ENCODE measurements around the gene ALOX12.

Gene ALOX12

DNA sequence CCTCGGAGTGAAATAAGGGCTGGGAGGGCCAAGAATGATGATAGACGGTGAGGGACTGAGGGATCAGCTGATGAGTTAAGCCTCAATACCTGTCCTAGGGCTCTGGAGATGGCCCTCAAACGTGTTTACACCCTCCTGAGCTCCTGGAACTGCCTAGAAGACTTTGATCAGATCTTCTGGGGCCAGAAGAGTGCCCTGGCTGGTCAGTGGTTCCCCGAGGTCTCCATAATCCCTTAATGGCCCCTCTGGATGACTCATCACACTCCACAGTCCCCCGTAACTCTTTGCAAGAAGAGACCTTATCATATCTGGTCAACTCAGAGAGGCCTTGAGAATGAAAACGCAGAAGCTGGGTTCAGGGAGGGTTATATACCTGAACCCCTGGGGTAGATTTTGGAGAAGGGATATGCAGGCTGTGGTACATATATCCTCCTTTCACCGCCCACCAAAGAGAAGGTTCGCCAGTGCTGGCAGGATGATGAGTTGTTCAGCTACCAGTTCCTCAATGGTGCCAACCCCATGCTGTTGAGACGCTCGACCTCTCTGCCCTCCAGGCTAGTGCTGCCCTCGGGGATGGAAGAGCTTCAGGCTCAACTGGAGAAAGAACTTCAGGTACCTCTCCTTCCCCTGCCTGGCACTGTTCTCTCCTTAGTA lies 3.1 kb downstream of the ALOX12 start:
- Histone ChIP-seq H3K4me2 (no peak overlapping the region), H3K27ac (no peak overlapping the region), H3K4me1 (peaks cover 14% of the 10 kb centered on the region), H3K27me3 (no peaks in the 10 kb centered on the region), H3K36me3 (peaks cover 86% of the 10 kb centered on the region), H3K9me3 (no peaks in the 10 kb centered on the region), H3K9ac (no peak overlapping the region), H4K20me1 (peaks cover 24% of the 10 kb centered on the region), H3K4me3 (no peak overlapping the region)
- TF ChIP-seq Cebpa-rat (IDR thresholded peaks at IDR 0.05): no peak

DNA sequence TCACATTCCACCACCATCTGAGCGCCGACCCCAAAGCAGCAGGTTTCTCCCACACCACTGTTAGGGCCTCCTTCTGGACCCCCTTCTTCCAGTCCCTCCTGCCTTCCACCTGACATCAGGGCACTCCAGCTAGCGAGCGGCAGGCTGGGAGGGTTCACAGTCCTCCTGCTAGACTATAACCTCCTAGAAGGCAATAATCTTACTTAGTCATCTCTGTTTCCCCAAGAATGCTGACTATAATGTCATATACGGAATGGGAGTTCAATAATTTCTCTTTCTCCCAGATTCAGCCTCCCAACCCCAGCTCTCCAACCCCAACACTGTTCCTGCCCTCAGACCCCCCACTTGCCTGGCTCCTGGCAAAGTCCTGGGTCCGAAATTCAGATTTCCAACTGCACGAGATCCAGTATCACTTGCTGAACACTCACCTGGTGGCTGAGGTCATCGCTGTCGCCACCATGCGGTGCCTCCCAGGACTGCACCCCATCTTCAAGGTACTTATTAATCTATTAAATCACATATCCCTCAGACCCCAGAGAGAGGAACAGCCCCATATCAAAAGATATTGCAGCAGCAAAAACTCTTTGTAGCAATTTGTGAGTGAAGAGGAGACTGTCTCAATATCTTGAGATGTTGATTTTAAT lies 5.6 kb downstream of the ALOX12 start:
- Histone ChIP-seq H3K36me3 (peaks cover 72% of the 10 kb centered on the region), H3K9ac (no peak overlapping the region), H3K4me1 (no peaks in the 10 kb centered on the region), H3K27ac (no peak overlapping the region), H3K4me3 (no peak overlapping the region), H3K27me3 (no peaks in the 10 kb centered on the region), H3K9me3 (no peaks in the 10 kb centered on the region), H3K4me2 (no peak overlapping the region), H4K20me1 (peaks cover 42% of the 10 kb centered on the region)
- no peak for TF ChIP-seq Cebpa-rat (IDR thresholded peaks at IDR 0.05)

DNA sequence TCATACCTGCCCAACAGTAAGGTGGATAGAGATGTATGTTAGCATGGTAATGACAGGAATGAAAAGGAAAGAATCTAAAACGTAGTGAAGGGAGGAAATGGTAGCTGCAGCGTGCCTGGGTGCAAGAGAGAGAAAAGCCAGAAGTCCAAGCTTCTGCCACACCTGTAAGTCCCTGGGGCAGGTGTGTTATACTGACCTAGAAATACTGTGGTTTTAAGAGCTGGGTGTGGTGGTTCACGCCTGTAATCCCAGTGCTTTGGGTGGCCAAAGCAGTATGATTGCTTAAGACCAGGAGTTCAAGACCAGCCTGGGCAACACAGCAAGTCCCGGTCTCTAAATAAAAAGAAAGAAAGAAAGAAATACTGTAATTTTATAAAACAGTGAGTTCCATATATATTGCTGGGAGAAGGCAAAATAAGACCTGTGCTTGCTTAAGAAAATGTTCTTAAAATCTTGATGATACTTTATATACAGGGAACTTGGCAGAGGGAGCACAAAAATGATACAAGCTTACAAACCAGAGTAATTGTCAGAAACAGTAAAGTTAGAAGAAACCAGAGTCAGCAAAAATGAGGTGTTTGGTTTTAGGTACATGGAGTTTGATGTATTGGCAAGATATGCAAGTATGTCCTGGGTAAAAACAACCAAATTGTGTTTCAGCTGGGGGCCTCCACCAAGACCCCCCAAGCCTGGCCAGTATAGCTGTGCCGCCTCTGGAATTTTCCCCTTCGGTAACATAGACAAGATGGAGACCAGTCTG lies 6.6 kb downstream of the ALOX12 start:
- H3K9me3 ChIP-seq: no peaks in the 10 kb centered on the region
- H4K20me1 ChIP-seq: peaks cover 53% of the 10 kb centered on the region
- peaks cover 66% of the 10 kb centered on the region for H3K36me3 ChIP-seq
- H3K27me3 ChIP-seq: no peaks in the 10 kb centered on the region
- no peaks in the 10 kb centered on the region for H3K4me1 ChIP-seq
- TF ChIP-seq Cebpa-rat (IDR thresholded peaks at IDR 0.05): no peak
- no peak overlapping the region for H3K4me3 ChIP-seq
- no peak overlapping the region for H3K27ac ChIP-seq
- H3K9ac ChIP-seq: no peak overlapping the region
- H3K4me2 ChIP-seq: no peak overlapping the region

DNA sequence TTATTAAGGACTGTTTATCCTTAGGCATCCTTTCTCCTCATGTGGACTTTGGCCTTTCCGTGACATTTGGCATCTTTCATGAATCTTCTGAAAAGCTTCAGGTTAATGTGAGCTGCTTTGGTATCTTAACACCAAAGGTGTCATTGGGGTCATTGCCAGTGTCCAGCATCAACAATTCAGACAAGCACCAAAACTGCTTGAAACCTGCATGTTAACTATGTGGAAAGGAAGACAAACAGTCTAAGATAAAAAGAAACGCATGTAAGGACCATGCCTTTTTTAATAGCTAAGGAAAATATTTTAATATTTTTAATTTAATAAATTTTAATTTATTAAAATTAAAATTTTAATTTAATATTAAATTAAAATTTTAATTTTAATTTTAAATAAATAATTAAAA lies 7.9 kb downstream of the ALOX12 start:
- no peak overlapping the region for H3K4me3 ChIP-seq
- H3K27ac ChIP-seq: no peak overlapping the region
- H3K36me3 ChIP-seq: peaks cover 60% of the 10 kb centered on the region
- no peak for TF ChIP-seq Cebpa-rat (IDR thresholded peaks at IDR 0.05)
- H3K9ac ChIP-seq: no peak overlapping the region
- no peak overlapping the region for H3K4me2 ChIP-seq
- no peaks in the 10 kb centered on the region for H3K4me1 ChIP-seq
- H3K27me3 ChIP-seq: no peaks in the 10 kb centered on the region
- peaks cover 65% of the 10 kb centered on the region for H4K20me1 ChIP-seq
- H3K9me3 ChIP-seq: no peaks in the 10 kb centered on the region

DNA sequence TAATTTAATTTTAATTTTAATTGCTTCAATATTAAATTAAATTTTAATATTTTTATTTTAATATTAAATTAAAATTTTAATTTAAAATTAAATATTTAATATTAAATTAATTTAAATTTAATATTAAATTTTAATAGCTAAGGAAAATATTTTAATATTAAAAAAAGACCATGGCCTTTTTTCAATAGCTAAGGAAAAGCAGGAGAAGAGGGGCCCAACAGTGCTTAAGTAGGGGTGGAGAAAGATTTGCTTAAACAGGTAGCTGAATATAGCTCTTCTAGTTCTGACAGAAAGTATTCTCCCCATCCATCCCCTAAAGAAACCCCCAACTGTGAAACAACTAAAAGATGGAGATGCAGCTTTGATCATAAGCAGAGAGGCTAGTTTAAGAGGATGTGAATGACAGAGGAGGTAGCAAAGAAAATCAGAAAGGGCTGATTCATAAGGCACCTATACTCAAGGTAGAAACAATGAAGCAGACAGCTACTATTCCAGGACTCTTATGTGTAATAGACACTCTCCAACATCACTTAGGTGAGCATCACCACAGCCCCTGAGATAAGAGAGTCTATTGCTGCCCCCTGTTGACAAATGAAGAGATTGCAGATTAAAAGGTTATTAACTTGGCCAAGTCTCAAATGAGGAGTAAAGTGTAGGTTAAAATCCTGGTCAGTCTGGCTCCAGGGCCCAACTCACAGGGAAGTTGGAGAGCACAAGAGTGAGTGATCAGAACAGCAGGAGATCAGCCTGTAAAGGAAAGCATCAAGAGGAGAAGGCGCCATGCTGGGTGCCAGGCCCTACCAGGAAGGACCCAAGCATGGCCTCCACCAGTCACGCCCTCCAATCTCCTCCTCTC lies 8.8 kb downstream of the ALOX12 start:
- Histone ChIP-seq H3K4me1 (peaks cover 2% of the 10 kb centered on the region), H4K20me1 (peaks cover 67% of the 10 kb centered on the region), H3K27ac (no peak overlapping the region), H3K9ac (no peak overlapping the region), H3K4me2 (no peak overlapping the region), H3K36me3 (peaks cover 60% of the 10 kb centered on the region), H3K9me3 (no peaks in the 10 kb centered on the region), H3K27me3 (no peaks in the 10 kb centered on the region), H3K4me3 (no peak overlapping the region)
- TF ChIP-seq Cebpa-rat (IDR thresholded peaks at IDR 0.05): no peak

DNA sequence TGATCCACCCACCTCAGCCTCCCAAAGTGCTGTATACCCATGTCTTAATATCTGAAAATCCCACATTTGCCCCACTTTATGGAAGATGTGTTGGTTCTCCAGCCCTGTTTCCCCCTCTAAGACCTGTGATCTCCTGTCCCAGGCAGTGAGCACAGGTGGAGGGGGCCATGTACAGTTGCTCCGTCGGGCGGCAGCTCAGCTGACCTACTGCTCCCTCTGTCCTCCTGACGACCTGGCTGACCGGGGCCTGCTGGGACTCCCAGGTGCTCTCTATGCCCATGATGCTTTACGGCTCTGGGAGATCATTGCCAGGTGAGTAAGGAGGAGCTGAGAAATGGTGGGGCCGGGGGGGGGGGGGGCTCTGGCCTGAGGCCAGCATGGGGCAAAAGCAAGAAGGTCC lies 9.9 kb downstream of the ALOX12 start:
- H3K4me1 ChIP-seq: peaks cover 13% of the 10 kb centered on the region
- peaks cover 54% of the 10 kb centered on the region for H3K36me3 ChIP-seq
- H4K20me1 ChIP-seq: peaks cover 68% of the 10 kb centered on the region
- H3K27me3 ChIP-seq: no peaks in the 10 kb centered on the region
- H3K4me3 ChIP-seq: no peak overlapping the region
- no peak overlapping the region for H3K9ac ChIP-seq
- H3K4me2 ChIP-seq: no peak overlapping the region
- TF ChIP-seq Cebpa-rat (IDR thresholded peaks at IDR 0.05): no peak
- H3K9me3 ChIP-seq: no peaks in the 10 kb centered on the region
- no peak overlapping the region for H3K27ac ChIP-seq

DNA sequence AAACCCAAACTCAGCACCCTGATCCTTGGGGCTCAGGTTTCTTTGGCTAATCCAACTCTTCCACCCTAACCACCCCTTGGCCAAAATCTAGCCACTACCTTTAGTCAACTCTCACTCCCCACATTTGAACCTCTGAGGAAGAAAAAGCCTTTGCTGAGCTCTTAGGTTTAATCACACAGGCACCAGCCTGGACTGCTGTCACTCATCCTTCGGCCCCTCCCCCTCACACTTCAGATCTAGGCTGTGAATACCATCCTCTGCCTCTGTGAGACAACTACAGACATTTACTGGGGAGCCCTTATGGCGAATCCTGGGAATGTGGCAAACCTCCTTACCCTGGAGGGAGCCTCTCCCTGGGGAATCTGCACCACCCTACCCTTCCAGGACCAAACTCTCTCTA lies 11.3 kb downstream of the ALOX12 start:
- peaks cover 65% of the 10 kb centered on the region for H4K20me1 ChIP-seq
- H3K4me3 ChIP-seq: no peak overlapping the region
- no peaks in the 10 kb centered on the region for H3K9me3 ChIP-seq
- no peaks in the 10 kb centered on the region for H3K27me3 ChIP-seq
- peaks cover 40% of the 10 kb centered on the region for H3K36me3 ChIP-seq
- no peak overlapping the region for H3K9ac ChIP-seq
- TF ChIP-seq Cebpa-rat (IDR thresholded peaks at IDR 0.05): no peak
- H3K4me2 ChIP-seq: no peak overlapping the region
- no peak overlapping the region for H3K27ac ChIP-seq
- peaks cover 25% of the 10 kb centered on the region for H3K4me1 ChIP-seq

DNA sequence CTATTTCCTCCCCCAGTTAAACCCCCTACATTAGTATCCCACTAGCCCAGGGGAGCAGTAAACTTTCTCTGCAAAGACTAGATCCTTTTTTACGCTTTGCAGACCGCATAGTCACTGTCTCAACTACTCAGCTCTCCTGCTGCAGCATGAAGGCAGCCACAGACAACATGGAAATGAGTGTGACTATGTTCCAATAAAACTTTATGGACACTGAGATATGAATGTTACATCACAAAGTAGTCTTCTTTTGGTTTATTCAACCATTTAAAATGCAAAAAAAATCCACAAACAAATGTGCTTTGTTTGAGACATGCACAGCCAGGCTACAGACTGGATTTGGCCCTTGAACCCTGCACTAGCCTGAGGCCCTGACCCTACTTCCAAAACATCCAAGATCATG lies 14.7 kb downstream of the ALOX12 start:
- Histone ChIP-seq H3K4me3 (no peak overlapping the region), H3K9ac (peak overlapping the region; percentile 99; the same call in 1 of the 2 replicates), H3K4me1 (peaks cover 39% of the 10 kb centered on the region), H3K27me3 (no peaks in the 10 kb centered on the region), H3K27ac (no peak overlapping the region), H4K20me1 (peaks cover 38% of the 10 kb centered on the region), H3K4me2 (peak overlapping the region; percentile 92), H3K36me3 (peaks cover 24% of the 10 kb centered on the region), H3K9me3 (no peaks in the 10 kb centered on the region)
- TF ChIP-seq Cebpa-rat (IDR thresholded peaks at IDR 0.05): no peak

DNA sequence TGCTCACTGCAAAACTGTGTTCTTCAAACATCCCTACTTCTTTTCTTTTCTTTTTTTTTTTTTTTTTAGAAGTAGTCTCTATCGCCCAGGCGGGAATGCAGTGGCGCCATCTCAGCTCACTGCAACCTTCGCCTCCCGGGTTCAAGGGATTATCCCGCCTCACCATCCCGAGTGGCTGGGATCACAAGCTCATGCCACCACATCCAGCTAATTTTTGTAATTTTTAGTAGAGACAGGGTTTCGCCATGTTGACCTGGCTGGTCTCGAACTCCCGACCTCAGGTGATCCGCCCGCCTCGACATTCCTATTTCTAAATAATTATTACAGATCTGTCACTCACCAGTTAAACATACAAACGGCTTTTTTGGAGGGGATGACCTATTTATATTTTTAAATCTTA lies 15.6 kb downstream of the ALOX12 start:
- H3K4me1 ChIP-seq: peaks cover 48% of the 10 kb centered on the region
- peak overlapping the region; percentile 99 for H3K9ac ChIP-seq
- peak overlapping the region; percentile 100; the same call in 1 of the 2 replicates for H3K27ac ChIP-seq
- peak overlapping the region; percentile 92 for H3K4me2 ChIP-seq
- H3K9me3 ChIP-seq: no peaks in the 10 kb centered on the region
- H3K36me3 ChIP-seq: peaks cover 21% of the 10 kb centered on the region
- H3K4me3 ChIP-seq: peak overlapping the region; percentile 95
- no peak for TF ChIP-seq Cebpa-rat (IDR thresholded peaks at IDR 0.05)
- peaks cover 32% of the 10 kb centered on the region for H4K20me1 ChIP-seq
- no peaks in the 10 kb centered on the region for H3K27me3 ChIP-seq

Measured in BLaER1 (cell line).